Fibroblast of the aortic adventitia (primary cell): Measurements from ENCODE around the gene ARID3A. TPM values are rescaled to one million over a fixed set of nuclear protein-coding genes. Genes with fewer than 3 reads are reported as not detected.

Experiments used
- DNase-seq: peaks from one replicate; pipeline ENCODE4 v3.0.0-alpha.2; 2010; ENCODE audit warnings: low read depth
- H3K4me3 ChIP-seq: 2 replicates; pipeline ENCODE4 v1.5.1; 2011; ENCODE audit warnings: low read depth, mild to moderate bottlenecking, control low read depth, low read length, moderate library complexity
- total RNA-seq: library from RNA; depleted of rRNA; stranded (reverse); fragments of >200 nt; gene quantifications from 2 replicates; pipeline ENCODE4 v1.2.3, GENCODE V29; 2012; ENCODE audit warnings: low replicate concordance
- TF ChIP-seq, protein P1 (sequence below): IDR thresholded peaks from 2 replicates; pipeline ENCODE4 v1.5.1; 2011; ENCODE audit warnings: mild to moderate bottlenecking, low read length, control low read depth, inconsistent platforms; ENCODE audit not compliant: insufficient read depth

The ARID3A gene
- total RNA-seq, 1 donor = 11.2 TPM

- TF ChIP-seq, protein P1, sequence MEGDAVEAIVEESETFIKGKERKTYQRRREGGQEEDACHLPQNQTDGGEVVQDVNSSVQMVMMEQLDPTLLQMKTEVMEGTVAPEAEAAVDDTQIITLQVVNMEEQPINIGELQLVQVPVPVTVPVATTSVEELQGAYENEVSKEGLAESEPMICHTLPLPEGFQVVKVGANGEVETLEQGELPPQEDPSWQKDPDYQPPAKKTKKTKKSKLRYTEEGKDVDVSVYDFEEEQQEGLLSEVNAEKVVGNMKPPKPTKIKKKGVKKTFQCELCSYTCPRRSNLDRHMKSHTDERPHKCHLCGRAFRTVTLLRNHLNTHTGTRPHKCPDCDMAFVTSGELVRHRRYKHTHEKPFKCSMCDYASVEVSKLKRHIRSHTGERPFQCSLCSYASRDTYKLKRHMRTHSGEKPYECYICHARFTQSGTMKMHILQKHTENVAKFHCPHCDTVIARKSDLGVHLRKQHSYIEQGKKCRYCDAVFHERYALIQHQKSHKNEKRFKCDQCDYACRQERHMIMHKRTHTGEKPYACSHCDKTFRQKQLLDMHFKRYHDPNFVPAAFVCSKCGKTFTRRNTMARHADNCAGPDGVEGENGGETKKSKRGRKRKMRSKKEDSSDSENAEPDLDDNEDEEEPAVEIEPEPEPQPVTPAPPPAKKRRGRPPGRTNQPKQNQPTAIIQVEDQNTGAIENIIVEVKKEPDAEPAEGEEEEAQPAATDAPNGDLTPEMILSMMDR = no peak
- DNase-seq = no peak
- no peak overlapping the region for H3K4me3 ChIP-seq
Observed at GRCh38 chr19:988081-988480, 62.2 kb downstream of the ARID3A start.

- H3K4me3 ChIP-seq = no peak overlapping the region
- TF ChIP-seq, protein P1 = no peak
- no peak for DNase-seq
Observed at GRCh38 chr19:988510-988909, 62.7 kb downstream of the ARID3A start.

- DNase-seq = no peak
- TF ChIP-seq, protein P1 = peak; percentile 20
- no peak overlapping the region for H3K4me3 ChIP-seq
Observed at GRCh38 chr19:989381-990081, 63.7 kb downstream of the ARID3A start.

- no peak overlapping the region for H3K4me3 ChIP-seq
- DNase-seq = no peak
- TF ChIP-seq, protein P1 = no peak
Observed at GRCh38 chr19:990119-990571, 64.3 kb downstream of the ARID3A start.

DNA sequence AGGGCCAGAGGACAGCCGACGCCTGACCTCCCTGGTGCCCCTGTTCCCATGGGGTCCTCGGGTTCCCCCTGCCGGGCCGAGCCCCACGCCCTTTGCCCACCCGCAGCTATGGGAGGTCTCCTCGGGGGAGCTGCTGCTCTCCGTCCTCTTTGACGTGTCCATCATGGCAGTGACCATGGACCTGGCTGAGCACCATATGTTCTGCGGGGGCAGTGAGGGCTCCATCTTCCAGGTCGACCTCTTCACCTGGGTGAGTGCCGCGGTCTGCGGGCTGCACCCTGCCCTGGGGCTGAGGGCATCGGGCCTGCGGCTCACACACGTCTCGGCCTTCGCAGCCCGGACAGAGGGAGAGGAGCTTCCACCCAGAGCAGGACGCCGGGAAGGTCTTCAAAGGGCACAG lies 64.9 kb downstream of the ARID3A start:
- TF ChIP-seq, protein P1 = no peak
- no peak overlapping the region for H3K4me3 ChIP-seq
- no peak for DNase-seq

DNA sequence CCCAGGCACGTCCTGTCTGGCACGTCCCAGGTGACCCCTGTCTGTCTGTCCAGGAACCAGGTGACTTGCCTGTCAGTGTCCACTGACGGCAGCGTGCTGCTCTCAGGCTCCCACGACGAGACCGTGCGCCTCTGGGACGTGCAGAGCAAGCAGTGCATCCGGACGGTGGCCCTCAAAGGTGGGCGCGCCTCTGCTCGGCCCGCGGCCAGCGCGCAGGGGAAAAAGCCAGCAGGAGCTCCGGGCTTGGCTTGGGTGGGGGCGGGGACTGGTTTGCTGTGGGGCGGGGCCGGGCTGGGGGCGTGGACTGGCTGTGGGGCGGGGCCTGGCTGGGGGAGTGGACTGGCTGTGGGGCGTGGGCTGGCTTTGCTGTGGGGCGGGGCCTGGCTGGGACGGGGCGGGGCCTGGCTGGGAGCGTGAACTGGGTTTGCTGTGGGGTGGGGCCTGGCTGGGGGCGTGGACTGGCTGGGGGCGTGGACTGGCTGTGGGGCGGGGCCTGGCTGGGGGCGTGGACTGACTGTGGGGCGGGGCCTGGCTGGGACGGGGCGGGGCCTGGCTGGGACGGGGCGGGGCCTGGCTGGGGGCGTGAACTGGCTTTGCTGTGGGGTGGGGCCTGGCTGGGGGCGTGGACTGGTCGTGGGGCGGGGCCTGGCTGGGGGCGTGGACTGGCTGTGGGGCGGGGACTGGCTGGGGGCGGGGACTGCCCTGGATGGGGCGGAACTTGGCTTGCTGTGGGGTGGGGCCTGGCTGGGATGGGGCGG lies 65.5 kb downstream of the ARID3A start:
- peak; percentile 29 for DNase-seq
- no peak overlapping the region for H3K4me3 ChIP-seq
- TF ChIP-seq, protein P1 = no peak
